Measurements from ENCODE around the gene U2AF2. TPM values are rescaled to one million over a fixed set of nuclear protein-coding genes. Genes with fewer than 3 reads are reported as not detected.

U2AF2 gene
- total and polyA plus RNA-seq, 8 donors, result 53.2 to 463 (median 114) TPM

GRCh38 chr19:55681131-55682092 lies 26.6 kb downstream of the U2AF2 start:
- Histone ChIP-seq H3K9me3 (no peaks in the 10 kb centered on the region), H3K27me3 (no peaks in the 10 kb centered on the region), H3K4me3 (no peak overlapping the region), H3K36me3 (peaks cover 54 to 92% (median 87%) of the 10 kb centered on the region in 4 donors), H3K27ac (peak overlapping the region in 4 of 5 donors; percentile 6 to 94 (median 80)), H3K4me1 (peaks cover 77 to 99% (median 93%) of the 10 kb centered on the region in 4 donors)
- intact Hi-C loops (cut with DNase I; ENCODE audit: low total_unique reads), result no loop called here
- WGBS, 5 donors, result 58 to 83% (median 80%) methylated on average over 7 to 9 of the region's 9 CpGs
- DNase-seq, result no peak
- TF ChIP-seq CTCF (IDR thresholded peaks at IDR 0.05) (no peak), EP300 (IDR thresholded peaks at IDR 0.05) (no peak), POLR2AphosphoS5 (IDR thresholded peaks at IDR 0.05) (no peak), POLR2A (IDR thresholded peaks at IDR 0.05) (no peak)

- Histone ChIP-seq H3K36me3 (peaks cover 56 to 99% (median 98%) of the 10 kb centered on the region in 4 donors), H3K4me1 (peaks cover 72 to 99% (median 93%) of the 10 kb centered on the region in 4 donors), H3K27me3 (no peaks in the 10 kb centered on the region), H3K27ac (peak overlapping the region; percentile 71 to 94 (median 85)), H3K9me3 (no peaks in the 10 kb centered on the region), H3K4me3 (no peak overlapping the region)
- peak; percentile 86 to 88 for DNase-seq
- TF ChIP-seq POLR2AphosphoS5 (IDR thresholded peaks at IDR 0.05) (peak in 2 of 3 donors; percentile 58 to 65), POLR2A (IDR thresholded peaks at IDR 0.05) (no peak)
- intact Hi-C loops (cut with DNase I; ENCODE audit: low total_unique reads), result no loop called here
- WGBS, 5 donors, result 31 to 71% (median 46%) methylated on average over 22 of the region's 22 CpGs
These were observed 28.8 kb downstream of the U2AF2 start for GRCh38 chr19:55683449-55684261.

- intact Hi-C loops (cut with DNase I; ENCODE audit: low total_unique reads), result no loop called here
- Histone ChIP-seq H3K27me3 (no peaks in the 10 kb centered on the region), H3K9me3 (no peaks in the 10 kb centered on the region), H3K4me1 (peaks cover 60 to 90% (median 87%) of the 10 kb centered on the region in 4 donors), H3K27ac (peak overlapping the region in 4 of 5 donors; percentile 71 to 94 (median 86)), H3K36me3 (peaks cover 57 to 99% (median 98%) of the 10 kb centered on the region in 4 donors), H3K4me3 (no peak overlapping the region)
- no peak for TF ChIP-seq POLR2AphosphoS5 (IDR thresholded peaks at IDR 0.05)
- TF ChIP-seq EP300 (IDR thresholded peaks at IDR 0.05), result no peak
- DNase-seq, result no peak
- WGBS, 5 donors, result 90 to 96% (median 93%) methylated on average over 58 to 60 of the region's 60 CpGs
These were observed 30.3 kb downstream of the U2AF2 start for GRCh38 chr19:55684946-55685681.

- TF ChIP-seq POLR2AphosphoS5 (IDR thresholded peaks at IDR 0.05), result no peak
- no peak for TF ChIP-seq EP300 (IDR thresholded peaks at IDR 0.05)
- TF ChIP-seq POLR2A (IDR thresholded peaks at IDR 0.05), result no peak
- TF ChIP-seq CTCF (IDR thresholded peaks at IDR 0.05), result no peak
- no peak overlapping the region for H3K4me3 ChIP-seq
- WGBS, 5 donors, result 85 to 95% (median 90%) methylated on average over 4 to 6 of the region's 6 CpGs
- H3K27ac ChIP-seq, result peak overlapping the region in 4 of 5 donors; percentile 2 to 94 (median 80)
- intact Hi-C loops (cut with DNase I; ENCODE audit: low total_unique reads), result no loop called here
- H3K36me3 ChIP-seq, result peaks cover 57 to 99% (median 98%) of the 10 kb centered on the region in 4 donors
- no peak for DNase-seq
- H3K4me1 ChIP-seq, result peaks cover 54 to 83% (median 81%) of the 10 kb centered on the region in 4 donors
- no peaks in the 10 kb centered on the region for H3K9me3 ChIP-seq
- H3K27me3 ChIP-seq, result no peaks in the 10 kb centered on the region
These were observed 30.9 kb downstream of the U2AF2 start for GRCh38 chr19:55685776-55686175.

All from stomach (tissue), 9 donors.